NOMO-1 treated with dmso at 0.1 percent for 144 hours (cell line): Measurements from ENCODE around the gene TRPC6.
"Not testable (repeated sequence)": the region's sequence is repeated elsewhere in the genome, so short reads cannot be mapped to it uniquely, and the experiment has no call there.

Experiments
- DNase-seq: peaks from one replicate; lab custom pipeline; 2025; ENCODE audit not compliant: unreplicated experiment; lab: John Stamatoyannopoulos, UW

TRPC6 gene

GRCh38 chr11:101523193-101523592, 60.6 kb downstream of the TRPC6 start:
- no peak for DNase-seq

- DNase-seq: no peak
Observed at GRCh38 chr11:101521821-101522220, 62.0 kb downstream of the TRPC6 start.

DNA sequence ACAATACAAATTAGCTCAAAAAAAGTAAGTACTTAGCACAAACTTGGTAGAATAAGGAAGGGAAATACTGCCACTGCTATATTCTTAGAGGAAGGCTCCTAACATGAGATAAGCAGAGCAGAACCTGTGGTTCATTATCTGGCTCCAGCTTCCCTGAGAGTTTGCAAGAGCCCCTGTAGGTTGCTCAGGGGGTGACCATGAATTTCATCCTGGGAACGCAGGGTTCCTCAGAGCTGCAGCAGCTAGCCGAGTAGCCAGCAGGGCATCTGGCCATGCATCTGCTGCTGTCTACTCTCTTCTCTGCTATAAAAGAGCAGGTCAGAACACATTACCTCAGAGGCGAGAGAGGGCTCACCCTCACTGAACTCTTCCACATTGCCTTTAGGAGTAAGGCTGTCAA, 67.3 kb downstream of the TRPC6 start:
- DNase-seq: no peak

DNA sequence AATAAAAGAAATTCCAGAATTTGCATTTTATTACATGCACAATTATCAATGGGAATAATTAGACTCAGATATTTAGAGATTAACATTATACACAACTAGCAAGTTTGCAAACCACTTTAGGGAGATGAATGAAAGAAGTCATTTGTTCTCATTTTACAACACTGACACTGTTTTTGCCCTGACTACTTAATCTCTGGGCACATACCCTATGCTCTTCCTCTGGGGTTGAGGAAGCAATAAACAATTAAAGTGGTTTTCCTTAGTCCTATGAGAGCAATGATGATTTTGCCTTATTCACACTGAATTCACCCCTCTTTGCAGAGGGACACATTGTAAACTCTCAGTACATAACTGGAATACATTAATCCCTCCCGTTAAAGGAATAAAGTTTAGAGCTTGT, 72.7 kb downstream of the TRPC6 start:
- no peak for DNase-seq

DNA sequence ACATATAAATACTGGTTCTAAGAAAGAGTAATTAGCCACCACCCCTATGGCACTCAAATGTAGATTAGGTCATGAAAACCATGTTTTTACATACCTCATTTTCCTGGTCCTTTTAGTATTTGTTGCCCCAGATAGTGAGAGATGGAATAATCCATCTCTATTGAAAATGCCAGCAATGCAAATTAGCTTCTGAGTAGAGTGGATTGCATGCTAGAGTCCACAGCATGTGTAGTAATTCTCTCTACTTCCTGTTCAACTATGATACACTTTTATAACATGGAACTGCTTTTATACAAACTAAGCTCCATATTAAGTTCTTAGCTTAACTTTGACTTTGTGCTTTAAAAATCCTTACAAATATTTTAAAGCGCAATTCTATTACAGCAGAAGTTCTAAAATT, 73.2 kb downstream of the TRPC6 start:
- DNase-seq: no peak

GRCh38 chr11:101509922-101510321, 73.9 kb downstream of the TRPC6 start:
- no peak for DNase-seq

GRCh38 chr11:101508370-101508769, 75.4 kb downstream of the TRPC6 start:
- DNase-seq: peak; percentile 61

DNA sequence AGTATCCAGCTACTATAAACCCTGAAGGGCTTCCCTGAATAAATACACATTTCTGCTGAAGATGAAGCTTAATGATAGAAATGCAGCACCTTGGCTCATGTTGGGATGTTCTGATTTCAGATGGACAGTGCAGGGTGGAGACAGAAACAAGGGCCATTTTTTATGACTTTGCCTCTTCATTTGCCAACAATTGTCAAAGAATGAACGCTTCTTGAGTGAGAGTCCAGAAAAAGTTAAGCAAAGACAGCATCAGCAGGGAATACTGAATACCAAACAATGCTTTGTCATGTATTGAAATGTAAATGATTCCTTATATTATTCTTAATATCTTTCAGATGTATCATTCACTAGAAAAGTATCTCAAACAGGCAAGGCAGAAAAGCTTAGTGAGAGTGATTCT, 84.9 kb downstream of the TRPC6 start:
- no peak for DNase-seq

- DNase-seq: no peak
Observed at GRCh38 chr11:101497291-101497690, 86.5 kb downstream of the TRPC6 start.

DNA sequence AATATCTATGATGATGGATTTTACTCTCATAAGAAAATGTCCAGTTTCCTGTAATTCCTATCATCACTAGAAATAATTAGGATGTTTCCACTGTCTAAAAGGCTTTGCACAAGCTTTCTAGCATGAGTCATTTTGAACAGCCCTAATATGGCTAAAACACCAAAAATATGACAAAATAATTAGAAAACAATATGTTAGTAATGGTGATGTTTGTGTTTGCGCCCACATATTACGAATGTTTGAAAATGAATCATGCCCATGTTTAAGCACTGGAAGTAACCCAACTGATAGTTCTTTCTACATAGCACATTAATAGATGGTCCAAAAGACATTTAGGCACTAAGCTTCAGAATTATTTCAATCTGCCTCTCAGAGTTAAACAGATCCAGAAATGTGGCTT, 96.0 kb downstream of the TRPC6 start:
- no peak for DNase-seq

DNA sequence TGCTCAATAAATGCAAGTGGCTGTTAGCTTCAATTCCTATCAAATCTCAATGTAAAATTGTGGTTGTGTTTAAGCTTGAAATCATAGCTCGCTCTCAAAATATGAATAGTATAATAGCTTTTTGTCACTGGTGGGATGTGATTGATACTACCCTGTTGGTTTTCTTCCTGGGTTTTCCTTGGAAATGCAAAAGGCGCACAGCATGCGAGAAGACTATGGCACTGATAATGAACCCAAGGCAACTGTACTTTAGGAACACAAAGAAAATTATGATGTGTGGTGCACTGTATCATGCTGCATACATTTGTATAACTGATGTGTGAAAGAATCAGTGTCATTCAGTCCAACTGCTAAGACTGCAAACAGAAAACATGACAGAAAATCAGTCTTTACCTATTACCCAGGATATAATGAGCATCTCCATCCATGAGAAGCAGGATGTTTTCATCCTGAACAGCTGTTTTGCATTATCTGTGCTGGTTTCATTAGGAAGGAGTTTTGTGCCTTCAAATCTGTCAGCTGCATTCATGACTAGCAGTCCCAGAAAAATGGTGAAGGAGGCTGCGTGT, 101.2 kb downstream of the TRPC6 start:
- DNase-seq: no peak

DNA sequence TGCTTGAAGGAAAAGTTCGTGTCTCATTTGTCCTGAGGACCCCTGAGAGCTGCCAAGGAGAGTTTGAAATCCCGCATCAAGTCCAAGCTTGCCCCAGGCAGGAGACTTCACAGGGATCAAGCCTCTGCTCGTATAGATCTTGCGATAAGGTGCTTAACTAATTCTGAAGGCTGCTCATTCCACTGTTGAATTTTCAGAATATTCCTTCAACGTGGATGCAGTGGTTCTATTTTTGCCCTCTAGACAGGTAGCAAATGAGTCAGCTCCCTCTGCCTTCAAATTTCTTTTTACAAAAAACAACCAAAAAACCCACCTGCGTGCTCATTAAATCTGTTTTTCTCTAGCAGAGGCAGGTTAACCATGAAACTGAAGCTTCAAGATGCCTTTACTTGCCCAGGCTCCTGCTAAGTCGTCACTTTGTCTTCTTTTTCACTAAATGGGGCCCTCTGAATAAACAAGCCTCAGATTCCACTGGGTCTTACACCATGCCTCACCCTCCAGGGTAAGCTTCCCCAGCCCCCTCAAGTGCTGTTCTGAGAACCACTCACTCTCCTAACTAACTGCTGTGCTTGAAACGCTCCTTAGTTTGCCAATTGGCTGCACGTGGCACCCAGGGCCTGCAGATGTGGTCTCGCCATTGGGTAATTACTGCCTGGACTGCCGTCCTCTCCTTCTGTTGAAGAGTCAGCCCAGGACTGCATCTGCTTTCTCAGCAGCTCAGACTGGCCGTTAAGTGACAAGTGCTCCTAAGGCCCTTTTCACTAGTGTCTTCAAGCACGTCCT, 105.0 kb downstream of the TRPC6 start:
- no peak for DNase-seq

DNA sequence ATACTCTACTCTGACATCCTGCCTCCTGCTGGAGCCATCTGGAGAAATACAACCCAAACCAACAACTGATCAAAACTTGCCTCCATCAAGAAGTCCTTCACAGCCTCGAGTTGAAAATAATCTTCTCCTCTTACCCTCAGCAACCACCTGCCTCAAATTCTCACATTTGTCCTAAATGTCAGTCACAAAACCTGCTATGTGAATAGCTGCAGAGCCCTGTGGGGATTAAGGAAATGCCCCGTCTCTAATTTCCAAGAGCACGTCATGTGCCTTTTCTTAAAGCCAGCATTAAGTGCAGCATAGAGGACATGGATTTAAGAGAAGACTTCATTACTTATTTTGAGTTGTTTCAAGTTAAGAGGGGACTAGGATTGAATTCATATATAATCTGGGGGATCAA, 105.9 kb downstream of the TRPC6 start:
- no peak for DNase-seq

- no peak for DNase-seq
Observed at GRCh38 chr11:101476191-101476590, 107.6 kb downstream of the TRPC6 start.

DNA sequence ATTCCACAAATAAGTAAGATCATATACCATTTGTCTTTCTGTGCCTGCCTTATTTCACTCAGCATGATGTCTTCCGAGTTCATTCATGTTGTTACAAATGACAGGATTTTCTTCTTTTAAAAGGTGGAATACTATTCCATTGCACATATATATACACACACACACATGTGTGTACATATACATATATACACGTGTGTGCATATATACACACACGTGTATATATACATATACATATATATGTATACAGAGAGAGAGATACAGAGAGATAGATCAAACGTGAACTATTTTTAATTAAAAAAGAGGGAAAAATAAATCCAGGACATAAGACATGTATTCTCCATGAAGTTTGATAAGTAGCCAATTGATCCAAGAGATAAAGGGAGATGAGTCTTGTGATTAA, 108.1 kb downstream of the TRPC6 start:
- no peak for DNase-seq

DNA sequence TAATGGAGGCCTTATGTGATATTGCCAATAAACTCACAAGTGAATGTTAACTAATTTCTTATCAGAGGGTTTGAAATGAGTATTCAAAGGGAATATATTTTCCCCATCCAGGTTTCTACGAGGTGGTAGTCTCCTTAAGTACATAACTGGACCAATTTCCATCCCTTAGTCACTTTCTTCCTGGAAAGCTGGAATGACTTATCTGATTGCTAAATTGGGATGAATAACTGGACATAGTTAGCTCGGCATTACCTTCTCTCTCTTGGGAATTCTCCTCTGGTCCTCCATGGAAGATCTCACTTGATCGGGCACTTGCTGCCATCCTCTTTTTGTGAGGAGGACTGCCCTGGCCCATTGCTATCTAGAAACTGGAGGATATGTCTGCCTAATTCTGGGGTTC, 109.1 kb downstream of the TRPC6 start:
- DNase-seq: no peak

GRCh38 chr11:101470881-101471520, 112.8 kb downstream of the TRPC6 start:
- DNase-seq: no peak

DNA sequence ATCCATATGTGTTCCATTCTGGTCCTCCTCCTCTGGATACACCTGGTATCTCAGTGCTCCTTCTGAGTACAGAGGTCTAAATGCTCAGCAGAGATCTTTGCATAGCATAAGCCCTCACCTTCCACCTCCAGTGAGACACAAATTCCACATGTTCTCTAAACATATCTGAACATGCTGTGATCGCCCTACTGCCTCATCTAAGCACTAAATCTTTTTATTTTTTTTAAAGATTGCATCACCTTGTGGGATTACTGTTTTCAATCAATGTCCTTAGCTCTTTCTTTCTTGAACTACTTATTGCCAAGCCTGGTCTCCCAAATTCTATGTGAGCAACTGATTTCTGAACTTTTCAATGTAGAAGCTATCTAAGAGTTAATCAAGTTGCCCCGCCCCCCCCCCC, 113.4 kb downstream of the TRPC6 start:
- DNase-seq: no peak

DNA sequence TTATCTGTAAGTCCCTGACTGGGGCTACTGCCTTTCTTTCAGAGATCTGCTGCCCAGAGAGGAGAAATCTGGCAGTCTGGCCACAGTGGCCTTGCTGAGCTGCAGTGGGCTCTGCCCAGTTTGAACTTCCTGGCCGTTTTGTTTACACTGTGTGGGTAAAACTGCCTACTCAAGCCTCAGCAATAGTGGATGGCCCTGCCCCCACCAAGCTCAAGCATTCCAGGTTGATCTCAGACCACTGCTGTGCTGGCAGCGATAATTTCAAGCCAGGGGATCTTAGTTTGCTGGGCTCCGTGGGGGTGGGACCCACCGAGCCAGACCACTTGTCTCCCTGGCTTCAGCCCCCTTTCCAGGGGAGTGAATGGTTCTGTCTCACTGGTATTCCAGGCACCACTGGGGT, 117.5 kb downstream of the TRPC6 start:
- no peak for DNase-seq

DNA sequence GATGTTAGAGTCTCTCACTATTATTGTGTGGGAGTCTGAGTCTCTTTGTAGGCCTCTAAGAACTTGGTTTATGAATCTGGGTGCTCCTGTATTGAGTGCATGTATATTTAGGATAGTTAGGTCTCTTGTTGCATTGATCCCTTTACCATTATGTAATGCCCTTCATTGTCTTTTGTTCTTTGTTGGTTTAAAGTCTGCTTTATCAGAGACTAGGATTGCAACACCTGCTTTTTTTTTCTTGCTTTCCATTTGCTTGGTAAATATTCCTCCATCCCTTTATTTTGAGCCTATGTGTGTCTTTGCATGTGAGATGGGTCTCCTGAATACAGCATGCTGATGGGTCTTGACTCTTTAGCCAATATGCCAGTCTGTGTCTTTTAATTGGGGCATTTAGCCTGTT, 119.4 kb downstream of the TRPC6 start:
- DNase-seq: not testable (repeated sequence)

GRCh38 chr11:101459020-101459419, 124.8 kb downstream of the TRPC6 start:
- DNase-seq: no peak

DNA sequence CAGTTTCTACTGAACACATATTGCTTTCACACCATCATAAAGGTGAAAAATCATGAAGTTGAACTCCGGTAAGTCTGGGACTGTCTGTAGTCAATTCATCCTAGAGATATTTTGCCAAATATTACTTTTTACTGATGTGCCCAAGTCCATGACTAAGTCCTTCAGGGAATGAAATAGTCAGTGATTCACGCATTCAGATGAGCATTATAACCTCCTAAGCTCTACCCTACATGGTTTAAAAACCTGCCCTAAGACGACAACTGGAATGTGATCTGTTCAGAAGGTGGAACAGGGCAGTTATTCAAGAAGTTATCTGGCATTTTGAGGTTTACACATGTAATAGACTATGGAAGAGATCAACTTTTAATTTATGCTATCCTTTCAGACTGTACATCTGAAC, 125.6 kb downstream of the TRPC6 start:
- no peak for DNase-seq

DNA sequence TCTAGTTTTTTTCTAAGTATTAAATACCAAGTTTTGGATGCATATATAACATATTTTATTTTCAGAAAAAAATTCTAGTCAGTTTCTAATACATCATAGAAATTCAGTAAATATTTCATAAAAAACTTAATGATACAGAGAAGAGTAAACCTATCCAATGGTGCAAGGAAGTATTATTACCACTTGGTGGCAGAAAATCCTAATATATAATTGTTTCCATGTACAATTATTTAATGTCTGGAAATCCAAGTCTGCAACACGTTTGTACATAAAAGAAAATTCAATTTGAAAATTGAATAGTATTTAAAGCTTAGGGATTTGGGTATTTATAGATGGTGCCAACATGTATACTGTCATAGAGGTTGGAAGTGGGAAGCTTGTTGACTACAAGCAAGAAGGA, 127.0 kb downstream of the TRPC6 start:
- DNase-seq: no peak
